Caco-2 (cell line): ENCODE measurements around the gene PDZD7. TPM values are rescaled to one million over a fixed set of nuclear protein-coding genes. Genes with fewer than 3 reads are reported as not detected.

Experiments
- BruUV-seq: library from RNA; stranded (reverse); fragments of 400-500 nt; replicated peaks from 2 replicates; lab custom pipeline; 2021; lab: Mats Ljungman, UMichigan
- CTCF ChIA-PET: fragments of 300-600 bp; sonication (Branson Sonifier 250); formaldehyde crosslinking; loops from one replicate; lab custom pipeline; 2022; ENCODE audit warnings: antibody characterized with exemption; lab: Charles Lee
- POLR2A ChIA-PET: fragments of 300-600 bp; sonication (Branson Sonifier 250); formaldehyde crosslinking; loops from one replicate; lab custom pipeline; 2022; ENCODE audit warnings: antibody characterized with exemption; lab: Charles Lee
- DNase-seq, 2 experiments: peaks; one replicate each; pipeline versions ENCODE4 v3.0.0 to v3.0.0-alpha.2; 2020 to 2022
- H3K27me3 ChIP-seq: replicated peaks from 2 replicates; pipeline ENCODE4 v1.6.0; 2011; ENCODE audit warnings: low read length; ENCODE audit not compliant: control insufficient read depth, insufficient read depth
- H3K36me3 ChIP-seq: 2 replicates; pipeline ENCODE4 v1.5.1; 2011; ENCODE audit warnings: low read length; ENCODE audit not compliant: control insufficient read depth, insufficient read depth
- H3K4me1 ChIP-seq: fragments of 250-450 bp; sonication (Bioruptor Pico); 2 replicates; pipeline ENCODE4 v1.5.1; 2020; ENCODE audit warnings: mild to moderate bottlenecking
- H3K4me3 ChIP-seq: 2 replicates; pipeline ENCODE4 v1.5.1; 2011; ENCODE audit warnings: low read depth, mild to moderate bottlenecking, control low read depth, low read length
- H3K9me3 ChIP-seq: fragments of 250-450 bp; sonication (Bioruptor Pico); 2 replicates; pipeline ENCODE4 v1.5.1; 2020; ENCODE audit warnings: mild to moderate bottlenecking, moderate library complexity
- H3K27ac Mint-ChIP-seq: one replicate; pipeline ENCODE4 v1.8.0; 2022; ENCODE audit warnings: mixed read lengths; ENCODE audit not compliant: unreplicated experiment
- H3K27me3 Mint-ChIP-seq: one replicate; pipeline ENCODE4 v1.8.0; 2022; ENCODE audit warnings: mixed read lengths; ENCODE audit not compliant: insufficient read depth, unreplicated experiment
- H3K36me3 Mint-ChIP-seq: one replicate; pipeline ENCODE4 v1.8.0; 2022; ENCODE audit warnings: mild to moderate bottlenecking, mixed read lengths; ENCODE audit not compliant: insufficient read depth, unreplicated experiment
- H3K4me1 Mint-ChIP-seq: one replicate; pipeline ENCODE4 v1.8.0; 2022; ENCODE audit warnings: low read depth, mixed read lengths; ENCODE audit not compliant: unreplicated experiment
- H3K4me3 Mint-ChIP-seq: one replicate; pipeline ENCODE4 v1.8.0; 2022; ENCODE audit warnings: mild to moderate bottlenecking, moderate library complexity, mixed read lengths; ENCODE audit not compliant: unreplicated experiment
- H3K9me3 Mint-ChIP-seq: one replicate; pipeline ENCODE4 v1.8.0; 2022; ENCODE audit warnings: mixed read lengths; ENCODE audit not compliant: unreplicated experiment
- CTCF ChIP-seq, 2 experiments: fragments of 200-600 bp in 1 of 2; IDR thresholded peaks; 1 replicate in 1 of 2; 2 replicates in 1 of 2; pipeline versions ENCODE4 v1.5.1 to v1.8.0; 2011 to 2022; ENCODE audit warnings: antibody characterized with exemption in 1 of 2, control low read depth in 1 of 2, inconsistent platforms in 1 of 2, low read depth in 1 of 2, low read length in 1 of 2, mild to moderate bottlenecking in 1 of 2, moderate library complexity in 1 of 2; ENCODE audit not compliant: insufficient read depth in 1 of 2, severe bottlenecking in 1 of 2, unreplicated experiment in 1 of 2
- intact Hi-C: fragments of 100-400 bp; cut with micrococcal nuclease; formaldehyde crosslinking; loops from one replicate; pipeline ENCODE4 v1.10.0; 2022; ENCODE audit not compliant: unreplicated experiment
- total RNA-seq: library from RNA; stranded (reverse); gene quantifications from 2 replicates; pipeline ENCODE4 v1.2.3, GENCODE V29; 2022

The PDZD7 gene
- total RNA-seq, 1 experiment from 2014 or later, result 1.5 TPM

- no TSS peak for BruUV-seq
- H3K4me1 ChIP-seq, result peaks cover 4% of the 10 kb centered on the region
- H3K4me3 Mint-ChIP-seq, result no peak overlapping the region
- intact Hi-C loops, result no loop called here
- ChIA-PET CTCF (no interaction called here), POLR2A (no interaction called here)
- peaks cover 4% of the 10 kb centered on the region for H3K36me3 ChIP-seq
- DNase-seq, result no peak
- H3K36me3 Mint-ChIP-seq, result peaks cover 54% of the 10 kb centered on the region
- no peak overlapping the region for H3K27ac Mint-ChIP-seq
- no peaks in the 10 kb centered on the region for H3K9me3 ChIP-seq
- H3K4me1 Mint-ChIP-seq, result peaks cover 10% of the 10 kb centered on the region
- H3K4me3 ChIP-seq, result no peak overlapping the region
- no peaks in the 10 kb centered on the region for H3K9me3 Mint-ChIP-seq
- no peak for TF ChIP-seq CTCF (IDR thresholded peaks at IDR 0.05; ENCODE audit: insufficient read depth in 1 of 2, low read depth in 1 of 2, low read length in 1 of 2, severe bottlenecking in 1 of 2, unreplicated experiment in 1 of 2)
- no peaks in the 10 kb centered on the region for H3K27me3 Mint-ChIP-seq
- no peaks in the 10 kb centered on the region for H3K27me3 ChIP-seq
Observed at GRCh38 chr10:100985336-100985735, 45.6 kb downstream of the PDZD7 start.

- H3K27me3 ChIP-seq, result no peaks in the 10 kb centered on the region
- Mint-ChIP-seq H3K27ac (no peak overlapping the region), H3K27me3 (no peaks in the 10 kb centered on the region), H3K4me1 (peaks cover 10% of the 10 kb centered on the region), H3K9me3 (no peaks in the 10 kb centered on the region), H3K4me3 (no peak overlapping the region), H3K36me3 (peaks cover 53% of the 10 kb centered on the region)
- POLR2A ChIA-PET, result no interaction called here
- H3K36me3 ChIP-seq, result peaks cover 4% of the 10 kb centered on the region
- TF ChIP-seq CTCF (IDR thresholded peaks at IDR 0.05; ENCODE audit: insufficient read depth in 1 of 2, low read depth in 1 of 2, low read length in 1 of 2, severe bottlenecking in 1 of 2, unreplicated experiment in 1 of 2), result no peak
- CTCF ChIA-PET, result no interaction called here
- H3K9me3 ChIP-seq, result no peaks in the 10 kb centered on the region
- no peak overlapping the region for H3K4me3 ChIP-seq
- BruUV-seq, result no TSS peak
- intact Hi-C loops, result no loop called here
- DNase-seq, result peak in 1 of 2 experiments; percentile 11
- peaks cover 4% of the 10 kb centered on the region for H3K4me1 ChIP-seq
Observed at GRCh38 chr10:100984672-100985177, 46.2 kb downstream of the PDZD7 start.

GRCh38 chr10:100983868-100984671, 46.9 kb downstream of the PDZD7 start:
- peak in 1 of 2 experiments; percentile 31 for DNase-seq
- no peaks in the 10 kb centered on the region for H3K27me3 ChIP-seq
- peaks cover 6% of the 10 kb centered on the region for H3K36me3 ChIP-seq
- TF ChIP-seq CTCF (IDR thresholded peaks at IDR 0.05; ENCODE audit: insufficient read depth in 1 of 2, low read depth in 1 of 2, low read length in 1 of 2, severe bottlenecking in 1 of 2, unreplicated experiment in 1 of 2), result no peak
- H3K4me3 Mint-ChIP-seq, result no peak overlapping the region
- peaks cover 57% of the 10 kb centered on the region for H3K36me3 Mint-ChIP-seq
- H3K27ac Mint-ChIP-seq, result peak overlapping the region; percentile 14
- H3K27me3 Mint-ChIP-seq, result no peaks in the 10 kb centered on the region
- intact Hi-C loops, result no loop called here
- CTCF ChIA-PET, result no interaction called here
- peaks cover 4% of the 10 kb centered on the region for H3K4me1 ChIP-seq
- POLR2A ChIA-PET, result no interaction called here
- H3K9me3 Mint-ChIP-seq, result no peaks in the 10 kb centered on the region
- BruUV-seq, result no TSS peak
- H3K9me3 ChIP-seq, result no peaks in the 10 kb centered on the region
- H3K4me3 ChIP-seq, result no peak overlapping the region
- H3K4me1 Mint-ChIP-seq, result peaks cover 10% of the 10 kb centered on the region
